GM12878 (cell line): Measurements from ENCODE around the gene KIF26A. TPM values are rescaled to one million over a fixed set of nuclear protein-coding genes. Genes with fewer than 3 reads are reported as not detected.

Source experiments
- ATAC-seq: fragments of 200-7000 bp; cut with Tn5 transposase; 3 replicates; pipeline ENCODE4 v1.9.1; 2020; ENCODE audit warnings: mild to moderate bottlenecking, moderate library complexity
- BruUV-seq: library from RNA; stranded (reverse); fragments of 400-500 nt; replicated peaks from 2 replicates; lab custom pipeline; 2021; lab: Mats Ljungman, UMichigan
- CTCF ChIA-PET: fragments of 300-600 bp; sonication (Branson Sonifier 250); formaldehyde crosslinking; extraction: SDS; loops from one replicate; lab custom pipeline; 2021; ENCODE audit warnings: inconsistent platforms; lab: Yijun Ruan, JAX
- POLR2A ChIA-PET: fragments of 350-600 bp; formaldehyde crosslinking; extraction: SDS; loops from one replicate; lab custom pipeline; 2021; ENCODE audit warnings: inconsistent platforms; lab: Charles Lee
- RAD21 ChIA-PET: fragments of 300-600 bp; sonication (Branson Sonifier 250); formaldehyde crosslinking; loops from one replicate; lab custom pipeline; 2023; ENCODE audit warnings: antibody characterized with exemption; ENCODE audit not compliant: unreplicated experiment; lab: Charles Lee
- SMC1A ChIA-PET: fragments of 300-600 bp; sonication (Branson Sonifier 250); formaldehyde crosslinking; loops from one replicate; lab custom pipeline; 2023; ENCODE audit not compliant: unreplicated experiment, uncharacterized antibody; lab: Charles Lee
- DNase-seq: peaks from one replicate; pipeline ENCODE4 v3.0.0-alpha.2; 2011; ENCODE audit warnings: low read depth, low spot score
- FAIRE-seq: peaks from 3 replicates; lab custom pipeline; 2011; peaks lifted over from hg19 to GRCh38; lab: Jason Lieb, UNC
- H2AFZ ChIP-seq: 2 replicates; pipeline ENCODE4 v1.6.0; 2011; ENCODE audit warnings: low read depth, low read length, control low read depth; ENCODE audit not compliant: control insufficient read depth
- H3K27ac ChIP-seq: 2 replicates; pipeline ENCODE4 v1.5.1; 2011; ENCODE audit warnings: control low read depth; ENCODE audit not compliant: control insufficient read depth, insufficient read depth
- H3K27me3 ChIP-seq, 2 experiments: replicated peaks in 1 of 2; 2 replicates each; pipeline versions ENCODE4 v1.6.0 to v1.6.1; 2011; ENCODE audit warnings: low read length in 1 of 2; ENCODE audit not compliant: control insufficient read depth in 2 of 2, insufficient read depth in 2 of 2
- H3K36me3 ChIP-seq, 2 experiments: 2 replicates each; pipeline ENCODE4 v1.5.1; 2011; ENCODE audit warnings: low read length in 1 of 2; ENCODE audit not compliant: control insufficient read depth in 2 of 2, insufficient read depth in 2 of 2
- H3K4me1 ChIP-seq: 2 replicates; pipeline ENCODE4 v1.6.1; 2011; ENCODE audit warnings: mild to moderate bottlenecking, low read length, moderate library complexity, mixed read lengths; ENCODE audit not compliant: control insufficient read depth, insufficient read depth
- H3K4me2 ChIP-seq: 2 replicates; pipeline ENCODE4 v1.6.0; 2011; ENCODE audit warnings: control low read depth; ENCODE audit not compliant: control insufficient read depth, insufficient read depth
- H3K4me3 ChIP-seq: fragments of 200-600 bp; sonication (generic); 2 replicates; pipeline ENCODE4 v1.5.1; 2016
- H3K79me2 ChIP-seq: 2 replicates; pipeline ENCODE4 v1.6.0; 2011; ENCODE audit warnings: low read length; ENCODE audit not compliant: control insufficient read depth, insufficient read depth
- H3K9ac ChIP-seq: 2 replicates; pipeline ENCODE4 v1.8.0; 2011; ENCODE audit warnings: low read length, control low read depth, mixed read lengths; ENCODE audit not compliant: control insufficient read depth, insufficient read depth
- H3K9me3 ChIP-seq: replicated peaks from 3 replicates; pipeline ENCODE4 v1.5.1; 2011; ENCODE audit warnings: mild to moderate bottlenecking, low read length; ENCODE audit not compliant: control insufficient read depth, insufficient read depth
- H4K20me1 ChIP-seq: 2 replicates; pipeline ENCODE4 v1.6.0; 2011; ENCODE audit not compliant: control insufficient read depth, insufficient read depth
- RUNX3 ChIP-seq: IDR thresholded peaks from 2 replicates; pipeline ENCODE4 v1.6.1; 2012; ENCODE audit warnings: low read length, inconsistent platforms
- ZNF207 ChIP-seq: fragments of 450-650 bp; IDR thresholded peaks from 2 replicates; pipeline ENCODE4 v1.6.1; 2014; ENCODE audit warnings: antibody characterized with exemption, mild to moderate bottlenecking, borderline replicate concordance
- ZZZ3 ChIP-seq: IDR thresholded peaks from 2 replicates; pipeline ENCODE4 v1.6.1; 2011; ENCODE audit warnings: low read depth; ENCODE audit not compliant: control insufficient read depth, insufficient read length
- WGBS: methylation state at CpG from one replicate; pipeline ENCODE4 v1.1.6; 2016; ENCODE audit warnings: low lambda C conversion rate; ENCODE audit not compliant: insufficient replicate concordance, insufficient coverage; ENCODE audit errors: missing lambda C conversion rate; 5-methylcytosine and 5-hydroxymethylcytosine counted together
- in situ Hi-C: fragments of 300-500 bp; cut with MboI; formaldehyde crosslinking; loops from 9 replicates; pipeline ENCODE4 v1.14.3; 2018; ENCODE audit warnings: mixed read lengths
- intact Hi-C: fragments of 100-400 bp; cut with micrococcal nuclease; formaldehyde crosslinking; loops from one replicate; pipeline ENCODE4 v1.14.2; 2022; ENCODE audit not compliant: unreplicated experiment
- polyA plus RNA-seq, 11 experiments: library from polyadenylated mRNA; depleted of rRNA in 4 of 11; unstranded in 6 of 11; stranded (reverse) in 5 of 11; fragments of >200 nt; fragmentation: Nextera tagmentation in 4 of 11; fragmentation: Illumina TruSeq in 1 of 11; extraction: Ambion mirVana in 4 of 11; extraction: Trizol in 1 of 11; gene quantifications; 1 replicate in 1 of 11; 2 replicates in 10 of 11; pipeline versions ENCODE4 v1.2.1 to v1.2.3, GENCODE V29; 2011 to 2016; ENCODE audit warnings: inconsistent platforms in 2 of 11, missing spikeins in 2 of 11, low read depth in 1 of 11
- total RNA-seq, 4 experiments: library from RNA; depleted of rRNA in 3 of 4; stranded (reverse); fragments of >200 nt in 3 of 4; fragmentation: Illumina TruSeq in 1 of 4; extraction: Trizol in 1 of 4; gene quantifications; 2 replicates each; pipeline versions ENCODE4 v1.2.1 to v1.2.3, GENCODE V29; 2013 to 2021
- TF ChIP-seq, protein P1 (sequence below): IDR thresholded peaks from 2 replicates; pipeline ENCODE4 v1.6.1; 2012; ENCODE audit warnings: low read depth, low read length, improper control_type of control experiment
- TF ChIP-seq, protein P2 (sequence below): IDR thresholded peaks from 2 replicates; pipeline ENCODE4 v1.6.1; 2011; ENCODE audit warnings: borderline replicate concordance, low read depth, mild to moderate bottlenecking, moderate library complexity, low read length; ENCODE audit not compliant: insufficient read depth, poor library complexity, severe bottlenecking

The KIF26A gene
- total and polyA plus RNA-seq, 10 of the 15 experiments (the other 5 are each of a cell fraction or from before 2014, with no cell fraction given) = 0.05 TPM; not detected in 9

DNA sequence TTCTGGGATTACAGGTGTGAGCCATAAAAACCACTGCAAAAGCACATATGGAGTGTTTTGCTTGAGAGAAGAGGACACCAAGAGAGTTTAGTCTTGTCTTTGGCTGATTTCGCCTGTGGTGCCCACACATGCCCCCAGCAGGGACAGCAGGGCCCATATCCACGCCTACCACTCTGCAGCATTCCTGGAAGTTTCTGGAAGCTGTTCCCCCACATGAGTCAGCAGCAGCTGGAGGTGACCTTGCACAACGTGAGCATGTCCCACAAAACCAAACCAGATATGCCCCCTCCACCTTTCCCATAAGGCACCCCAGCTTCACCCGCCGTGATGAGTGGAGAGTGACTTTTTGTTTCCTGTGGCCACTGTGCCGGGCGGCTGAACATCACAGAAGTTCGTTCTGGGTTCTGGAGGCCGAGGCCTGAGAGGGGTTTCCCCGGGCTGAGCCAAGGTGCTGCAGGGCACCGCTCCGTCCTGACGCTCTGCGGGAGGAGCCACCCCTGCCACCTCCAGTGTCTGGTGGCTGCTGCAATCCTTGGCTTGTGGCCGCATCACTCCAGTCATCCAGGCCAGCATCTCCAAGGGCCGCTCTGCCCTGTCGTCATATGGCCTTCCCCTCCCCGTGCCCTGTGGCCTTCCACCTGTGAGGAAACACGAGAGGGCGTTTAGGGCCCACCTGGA lies 48.2 kb upstream of the KIF26A start:
- WGBS = 42% methylated on average over 20 of the region's 20 CpGs
- H3K4me1 ChIP-seq = no peaks in the 10 kb centered on the region
- no peak overlapping the region for H3K27ac ChIP-seq
- SMC1A ChIA-PET = no interaction called here
- H3K4me2 ChIP-seq = no peak overlapping the region
- TF ChIP-seq ZZZ3 (no peak), RUNX3 (no peak), ZNF207 (no peak)
- TF ChIP-seq, protein P1, sequence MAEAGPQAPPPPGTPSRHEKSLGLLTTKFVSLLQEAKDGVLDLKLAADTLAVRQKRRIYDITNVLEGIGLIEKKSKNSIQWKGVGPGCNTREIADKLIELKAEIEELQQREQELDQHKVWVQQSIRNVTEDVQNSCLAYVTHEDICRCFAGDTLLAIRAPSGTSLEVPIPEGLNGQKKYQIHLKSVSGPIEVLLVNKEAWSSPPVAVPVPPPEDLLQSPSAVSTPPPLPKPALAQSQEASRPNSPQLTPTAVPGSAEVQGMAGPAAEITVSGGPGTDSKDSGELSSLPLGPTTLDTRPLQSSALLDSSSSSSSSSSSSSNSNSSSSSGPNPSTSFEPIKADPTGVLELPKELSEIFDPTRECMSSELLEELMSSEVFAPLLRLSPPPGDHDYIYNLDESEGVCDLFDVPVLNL = no peak
- TF ChIP-seq, protein P2, sequence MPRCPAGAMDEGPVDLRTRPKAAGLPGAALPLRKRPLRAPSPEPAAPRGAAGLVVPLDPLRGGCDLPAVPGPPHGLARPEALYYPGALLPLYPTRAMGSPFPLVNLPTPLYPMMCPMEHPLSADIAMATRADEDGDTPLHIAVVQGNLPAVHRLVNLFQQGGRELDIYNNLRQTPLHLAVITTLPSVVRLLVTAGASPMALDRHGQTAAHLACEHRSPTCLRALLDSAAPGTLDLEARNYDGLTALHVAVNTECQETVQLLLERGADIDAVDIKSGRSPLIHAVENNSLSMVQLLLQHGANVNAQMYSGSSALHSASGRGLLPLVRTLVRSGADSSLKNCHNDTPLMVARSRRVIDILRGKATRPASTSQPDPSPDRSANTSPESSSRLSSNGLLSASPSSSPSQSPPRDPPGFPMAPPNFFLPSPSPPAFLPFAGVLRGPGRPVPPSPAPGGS = no peak
- no peak overlapping the region for H3K9ac ChIP-seq
- POLR2A ChIA-PET = no interaction called here
- H3K9me3 ChIP-seq = no peaks in the 10 kb centered on the region
- H2AFZ ChIP-seq = no peak overlapping the region
- no peak overlapping the region for H3K4me3 ChIP-seq
- RAD21 ChIA-PET = no interaction called here
- intact Hi-C loops (loop anchor here (5.0 kb wide), 1 partner anchor 552 kb away; no protein-coding TSS in a partner anchor), in situ Hi-C loops (no loop called here)
- CTCF ChIA-PET = no interaction called here
- no TSS peak for BruUV-seq
- H3K36me3 ChIP-seq = no peaks in the 10 kb centered on the region
- no peaks in the 10 kb centered on the region for H3K79me2 ChIP-seq
- DNase-seq (no peak), FAIRE-seq (no peak), ATAC-seq (no peak)
- H4K20me1 ChIP-seq = no peaks in the 10 kb centered on the region
- H3K27me3 ChIP-seq = no peaks in the 10 kb centered on the region
